ENCODE results near the gene KRT84.

Gene KRT84

DNA sequence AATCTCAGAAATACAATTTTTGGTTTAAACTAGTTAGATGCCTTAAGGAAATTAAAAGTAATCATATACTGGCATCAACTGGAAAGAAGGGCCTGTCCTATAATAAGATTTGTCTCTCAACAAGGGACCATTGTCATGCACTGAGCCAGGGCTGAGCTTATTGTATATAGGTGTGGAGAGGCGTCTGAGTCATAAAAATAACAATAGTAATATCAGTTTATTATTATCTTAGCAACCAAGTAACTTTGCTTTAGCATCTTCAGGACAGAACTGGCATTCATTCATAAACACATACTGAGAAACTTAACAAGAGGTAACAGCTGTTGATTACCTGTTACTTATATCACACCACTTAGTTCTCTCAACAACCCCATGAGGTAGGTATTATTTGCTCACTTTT, 41.6 kb upstream of the KRT84 start:
- TF ChIP-seq, protein P1, sequence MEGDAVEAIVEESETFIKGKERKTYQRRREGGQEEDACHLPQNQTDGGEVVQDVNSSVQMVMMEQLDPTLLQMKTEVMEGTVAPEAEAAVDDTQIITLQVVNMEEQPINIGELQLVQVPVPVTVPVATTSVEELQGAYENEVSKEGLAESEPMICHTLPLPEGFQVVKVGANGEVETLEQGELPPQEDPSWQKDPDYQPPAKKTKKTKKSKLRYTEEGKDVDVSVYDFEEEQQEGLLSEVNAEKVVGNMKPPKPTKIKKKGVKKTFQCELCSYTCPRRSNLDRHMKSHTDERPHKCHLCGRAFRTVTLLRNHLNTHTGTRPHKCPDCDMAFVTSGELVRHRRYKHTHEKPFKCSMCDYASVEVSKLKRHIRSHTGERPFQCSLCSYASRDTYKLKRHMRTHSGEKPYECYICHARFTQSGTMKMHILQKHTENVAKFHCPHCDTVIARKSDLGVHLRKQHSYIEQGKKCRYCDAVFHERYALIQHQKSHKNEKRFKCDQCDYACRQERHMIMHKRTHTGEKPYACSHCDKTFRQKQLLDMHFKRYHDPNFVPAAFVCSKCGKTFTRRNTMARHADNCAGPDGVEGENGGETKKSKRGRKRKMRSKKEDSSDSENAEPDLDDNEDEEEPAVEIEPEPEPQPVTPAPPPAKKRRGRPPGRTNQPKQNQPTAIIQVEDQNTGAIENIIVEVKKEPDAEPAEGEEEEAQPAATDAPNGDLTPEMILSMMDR (conservative IDR thresholded peaks at IDR 0.05; ENCODE audit: low read depth, low read length), result no peak
- H3K4me3 ChIP-seq (ENCODE audit: low read depth, low read length), result no peak overlapping the region
- DNase-seq (ENCODE audit: low read depth), result no peak

DNA sequence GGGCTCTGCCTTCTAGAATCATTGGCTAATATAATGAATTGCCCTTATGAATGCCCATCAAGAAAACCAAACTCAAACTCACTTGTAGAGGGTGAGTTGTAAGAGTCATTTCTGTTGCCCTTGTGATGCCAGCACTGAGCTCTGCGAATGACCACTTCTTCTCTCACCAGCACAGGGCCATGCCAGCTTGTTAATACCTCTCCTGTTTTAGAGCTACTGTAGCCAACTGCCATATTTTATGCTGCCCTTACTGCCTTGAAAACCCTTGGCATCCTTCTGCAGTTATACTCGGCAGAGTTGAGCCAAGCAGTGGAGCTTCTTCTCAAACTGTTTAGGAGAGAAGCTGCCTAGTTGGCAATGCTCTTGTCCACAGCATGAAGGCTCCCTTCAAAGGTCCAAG, 40.6 kb upstream of the KRT84 start:
- TF ChIP-seq, protein P1 (conservative IDR thresholded peaks at IDR 0.05; ENCODE audit: low read depth, low read length), result no peak
- no peak for DNase-seq (ENCODE audit: low read depth)
- no peak overlapping the region for H3K4me3 ChIP-seq (ENCODE audit: low read depth, low read length)

DNA sequence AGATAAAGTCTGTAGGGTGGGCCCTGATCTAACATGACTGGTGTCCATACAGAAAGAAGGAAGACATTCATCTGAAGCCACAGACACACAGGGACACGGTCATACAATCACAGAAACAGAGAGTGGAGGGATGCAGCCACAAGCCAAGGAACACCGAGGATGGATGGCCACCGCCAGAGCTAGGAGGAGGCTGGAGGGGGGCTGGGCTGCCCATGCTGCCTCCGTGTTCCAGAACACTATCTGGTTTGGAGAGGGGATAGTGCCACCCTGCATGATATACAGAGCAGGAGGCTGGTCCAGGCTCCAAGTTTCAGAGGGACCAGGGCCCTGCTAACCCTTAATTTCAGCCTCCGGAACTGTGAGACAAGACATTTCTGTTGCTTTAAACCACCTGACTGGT, 40.0 kb upstream of the KRT84 start:
- H3K4me3 ChIP-seq (ENCODE audit: low read depth, low read length), result no peak overlapping the region
- DNase-seq (ENCODE audit: low read depth), result no peak
- TF ChIP-seq, protein P1 (conservative IDR thresholded peaks at IDR 0.05; ENCODE audit: low read depth, low read length), result no peak

DNA sequence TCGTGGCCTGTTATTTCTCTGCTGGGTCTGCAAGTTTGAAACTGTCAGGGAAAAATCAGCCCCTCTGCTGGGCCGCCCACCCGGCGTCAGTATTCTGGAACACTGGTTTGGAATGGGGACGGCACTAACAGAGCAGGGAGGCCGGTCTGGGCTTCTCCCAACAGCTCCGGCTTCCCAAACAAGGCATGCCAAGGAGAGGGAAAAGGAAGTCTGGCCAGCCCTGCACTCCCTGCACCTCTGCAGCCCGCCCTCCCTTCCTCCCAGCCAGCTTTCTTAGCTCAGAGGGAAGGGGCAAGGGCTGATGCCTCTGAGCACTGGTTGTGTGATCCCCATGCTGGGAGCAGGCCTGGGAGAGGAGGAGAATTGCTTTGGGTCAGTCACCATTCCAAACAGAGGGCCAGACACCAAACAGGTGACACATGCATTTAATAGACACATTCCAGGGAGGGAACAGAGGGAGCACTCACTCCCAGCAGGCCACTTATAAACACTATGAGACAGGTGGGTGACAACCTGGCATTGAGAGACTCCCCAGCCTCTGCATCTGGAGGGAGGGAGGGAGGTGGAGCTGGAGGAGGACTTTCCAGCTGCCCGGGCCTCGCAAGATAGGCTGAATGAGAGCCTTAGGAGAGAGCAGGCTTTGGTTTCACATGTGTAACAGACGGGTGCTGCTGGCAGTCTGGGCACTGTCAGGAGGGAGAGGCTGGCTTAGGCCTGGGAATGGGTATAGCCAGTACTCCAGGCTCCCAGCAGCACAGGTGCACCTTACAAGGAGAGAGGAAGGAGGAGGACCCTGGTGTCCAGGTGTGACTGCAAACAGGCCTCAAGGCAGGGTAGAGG, 38.4 kb upstream of the KRT84 start:
- no peak for DNase-seq (ENCODE audit: low read depth)
- TF ChIP-seq, protein P1 (conservative IDR thresholded peaks at IDR 0.05; ENCODE audit: low read depth, low read length), result no peak
- no peak overlapping the region for H3K4me3 ChIP-seq (ENCODE audit: low read depth, low read length)

DNA sequence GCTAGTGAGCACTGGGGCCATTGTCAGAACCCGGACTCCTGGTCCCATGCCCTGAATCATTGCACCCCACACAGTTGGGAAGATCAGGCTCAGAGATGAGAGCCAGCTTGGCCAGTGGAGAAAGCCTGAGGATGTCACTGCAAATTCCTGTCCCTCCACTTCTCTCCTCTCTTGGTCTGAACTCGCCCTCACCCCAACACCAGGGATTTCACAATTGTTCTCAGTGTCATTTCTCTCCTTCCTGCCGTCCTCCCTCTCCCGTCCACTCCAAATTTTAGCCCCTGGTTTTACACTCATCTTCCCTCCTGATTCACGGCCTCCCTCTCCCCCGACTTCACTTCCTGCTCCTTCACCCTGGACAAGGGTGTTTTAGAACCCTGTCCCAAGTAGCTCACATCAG, 37.6 kb upstream of the KRT84 start:
- no peak overlapping the region for H3K4me3 ChIP-seq (ENCODE audit: low read depth, low read length)
- TF ChIP-seq, protein P1 (conservative IDR thresholded peaks at IDR 0.05; ENCODE audit: low read depth, low read length), result no peak
- no peak for DNase-seq (ENCODE audit: low read depth)

DNA sequence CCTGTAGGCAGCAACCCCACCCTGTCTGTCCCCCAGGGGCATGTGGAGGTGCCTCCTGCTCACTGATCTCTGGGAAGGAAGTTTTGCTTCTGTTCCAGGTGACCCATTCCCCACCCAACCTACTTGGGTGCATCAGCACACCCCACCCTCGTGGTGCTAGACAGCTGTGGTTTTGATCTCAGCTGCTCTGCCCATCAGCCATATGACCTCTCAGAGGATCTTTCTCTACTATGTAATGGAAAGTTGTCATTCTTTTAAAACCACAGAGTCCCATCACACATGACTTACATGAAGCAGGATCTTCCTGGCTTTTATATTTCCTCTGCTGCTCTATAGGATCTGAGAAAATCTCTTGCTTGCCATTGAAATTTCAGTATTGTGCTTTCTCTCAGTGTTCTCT, 34.2 kb upstream of the KRT84 start:
- DNase-seq (ENCODE audit: low read depth), result peak; percentile 64
- TF ChIP-seq, protein P1 (conservative IDR thresholded peaks at IDR 0.05; ENCODE audit: low read depth, low read length), result no peak
- no peak overlapping the region for H3K4me3 ChIP-seq (ENCODE audit: low read depth, low read length)

DNA sequence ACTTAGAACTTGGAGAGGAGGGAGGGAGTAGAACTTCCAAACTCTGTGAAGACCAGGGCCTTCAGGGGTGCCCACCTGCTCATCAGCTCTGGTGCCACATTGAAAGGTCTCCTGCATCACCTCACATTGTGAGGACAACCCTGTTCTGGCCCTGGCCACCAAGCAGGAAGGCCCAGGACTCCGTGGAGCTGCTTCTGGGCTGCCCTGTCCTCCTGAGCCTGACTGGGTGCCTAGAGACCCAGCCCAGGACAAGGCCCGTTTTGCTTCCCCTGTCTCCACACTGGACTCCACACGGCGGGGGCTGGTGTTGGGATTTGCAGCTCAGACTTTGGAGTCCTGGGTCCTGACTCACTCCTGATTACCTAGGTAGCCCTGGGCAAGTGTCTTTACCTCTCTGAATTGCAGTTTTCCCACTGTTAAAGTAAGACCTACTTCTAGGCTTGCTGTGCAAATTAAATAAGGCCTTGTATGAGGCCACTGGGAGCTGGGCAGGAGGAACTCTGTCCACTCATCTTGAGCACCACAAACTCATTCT, 33.2 kb upstream of the KRT84 start:
- TF ChIP-seq, protein P1 (conservative IDR thresholded peaks at IDR 0.05; ENCODE audit: low read depth, low read length), result no peak
- H3K4me3 ChIP-seq (ENCODE audit: low read depth, low read length), result no peak overlapping the region
- no peak for DNase-seq (ENCODE audit: low read depth)
